GM10248 (cell line): ENCODE measurements around the gene SUGP1.
"Not testable (repeated sequence)": the region's sequence is repeated elsewhere in the genome, so short reads cannot be mapped to it uniquely, and the experiment has no call there.

Experiments
- CTCF ChIA-PET: fragments of 300-600 bp; sonication (Branson Sonifier 250); formaldehyde crosslinking; extraction: SDS; loops from one replicate; lab custom pipeline; 2021; ENCODE audit warnings: antibody characterized with exemption; lab: Yijun Ruan, JAX
- POLR2A ChIA-PET: fragments of 350-650 bp; sonication (Branson Sonifier 250); formaldehyde crosslinking; extraction: SDS; loops from one replicate; lab custom pipeline; 2020; ENCODE audit warnings: antibody characterized with exemption; lab: Yijun Ruan, JAX
- DNase-seq: peaks from one replicate; pipeline ENCODE4 v3.0.0; 2012; ENCODE audit errors: extremely low spot score
- TF ChIP-seq, protein P1 (sequence below): IDR thresholded peaks from 2 replicates; pipeline ENCODE4 v1.5.1; 2012; ENCODE audit warnings: mild to moderate bottlenecking, low read depth; ENCODE audit errors: extremely low read depth, missing control alignments, control extremely low read depth

SUGP1 gene

DNA sequence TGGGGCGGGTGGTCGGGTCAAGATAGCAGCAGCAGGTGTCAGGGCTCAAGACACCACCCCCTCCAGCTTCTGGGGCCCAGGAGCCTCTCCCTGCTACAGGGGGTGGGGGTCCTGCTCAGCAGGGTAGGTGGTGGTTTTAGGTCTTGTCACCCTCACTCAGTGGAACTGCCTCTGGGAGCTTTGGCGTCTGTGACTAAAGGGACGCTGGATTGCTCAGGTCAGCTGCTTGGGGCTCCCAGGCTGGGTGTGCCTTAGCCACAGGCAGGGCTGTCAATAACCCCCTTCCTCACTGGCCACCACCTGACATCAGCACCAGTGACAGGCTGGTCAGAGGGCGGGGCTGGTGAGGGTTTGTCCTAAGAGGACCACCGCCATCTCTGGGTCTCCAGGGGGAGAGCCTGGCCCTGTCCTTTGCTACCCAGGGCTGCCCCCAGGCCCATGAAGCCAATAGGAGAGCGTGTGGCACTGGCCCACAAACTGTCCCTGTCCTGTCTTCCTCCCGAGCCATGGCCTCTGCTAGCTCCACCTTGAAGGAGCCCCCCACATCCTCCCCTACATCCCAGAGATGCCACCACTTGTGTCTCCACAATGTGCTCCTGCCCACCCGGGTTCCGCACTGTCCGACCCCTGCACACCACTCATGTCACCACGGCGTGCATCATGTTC is 36.7 kb upstream of the SUGP1 start:
- POLR2A ChIA-PET, result no interaction called here
- CTCF ChIA-PET, result interaction anchor here (0.9 to 2.5 kb wide), 3 partner anchors 133 to 182 kb away, joined by 3 to 8 read pairs (median 3); no protein-coding TSS in a partner anchor
- DNase-seq, result no peak
- TF ChIP-seq, protein P1, sequence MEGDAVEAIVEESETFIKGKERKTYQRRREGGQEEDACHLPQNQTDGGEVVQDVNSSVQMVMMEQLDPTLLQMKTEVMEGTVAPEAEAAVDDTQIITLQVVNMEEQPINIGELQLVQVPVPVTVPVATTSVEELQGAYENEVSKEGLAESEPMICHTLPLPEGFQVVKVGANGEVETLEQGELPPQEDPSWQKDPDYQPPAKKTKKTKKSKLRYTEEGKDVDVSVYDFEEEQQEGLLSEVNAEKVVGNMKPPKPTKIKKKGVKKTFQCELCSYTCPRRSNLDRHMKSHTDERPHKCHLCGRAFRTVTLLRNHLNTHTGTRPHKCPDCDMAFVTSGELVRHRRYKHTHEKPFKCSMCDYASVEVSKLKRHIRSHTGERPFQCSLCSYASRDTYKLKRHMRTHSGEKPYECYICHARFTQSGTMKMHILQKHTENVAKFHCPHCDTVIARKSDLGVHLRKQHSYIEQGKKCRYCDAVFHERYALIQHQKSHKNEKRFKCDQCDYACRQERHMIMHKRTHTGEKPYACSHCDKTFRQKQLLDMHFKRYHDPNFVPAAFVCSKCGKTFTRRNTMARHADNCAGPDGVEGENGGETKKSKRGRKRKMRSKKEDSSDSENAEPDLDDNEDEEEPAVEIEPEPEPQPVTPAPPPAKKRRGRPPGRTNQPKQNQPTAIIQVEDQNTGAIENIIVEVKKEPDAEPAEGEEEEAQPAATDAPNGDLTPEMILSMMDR, result no peak

- POLR2A ChIA-PET, result interaction anchor here (0.6 kb wide), 1 partner anchor 23 kb away, joined by 3 read pairs; no protein-coding TSS in a partner anchor
- CTCF ChIA-PET, result interaction anchor here (0.9 kb wide), 1 partner anchor 134 kb away, joined by 3 read pairs; no protein-coding TSS in a partner anchor
- DNase-seq, result no peak
- TF ChIP-seq, protein P1, result no peak
These were observed 36.2 kb upstream of the SUGP1 start for GRCh38 chr19:19356500-19356899.

- CTCF ChIA-PET, result interaction anchor here (1.2 kb wide), 1 partner anchor 133 kb away, joined by 3 read pairs; no protein-coding TSS in a partner anchor
- POLR2A ChIA-PET, result no interaction called here
- TF ChIP-seq, protein P1, result no peak
- DNase-seq, result no peak
These were observed 35.4 kb upstream of the SUGP1 start for GRCh38 chr19:19355606-19356139.

DNA sequence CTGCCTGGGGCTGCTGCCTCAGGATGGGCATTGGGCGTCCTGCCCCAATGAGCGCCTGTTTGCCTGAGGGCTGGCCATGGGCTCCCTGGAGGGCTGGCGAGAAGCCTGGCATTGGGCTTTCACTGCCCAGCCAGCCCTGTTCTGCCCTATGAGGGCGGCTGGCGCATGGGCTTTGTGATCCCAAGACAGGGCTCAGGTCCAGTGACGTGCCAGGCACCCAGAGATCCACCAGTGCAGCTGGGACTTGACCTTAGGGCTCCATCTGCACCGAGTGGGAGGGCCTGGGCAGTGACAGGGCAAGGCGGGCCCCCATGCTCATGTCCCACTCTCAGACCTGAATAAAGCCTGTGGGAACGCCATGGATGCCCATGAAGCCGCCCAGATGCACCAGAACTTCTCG is 34.6 kb upstream of the SUGP1 start:
- CTCF ChIA-PET, result interaction anchor here (1.2 kb wide), 1 partner anchor 134 kb away, joined by 3 read pairs; no protein-coding TSS in a partner anchor
- POLR2A ChIA-PET, result no interaction called here
- no peak for DNase-seq
- TF ChIP-seq, protein P1, result no peak

DNA sequence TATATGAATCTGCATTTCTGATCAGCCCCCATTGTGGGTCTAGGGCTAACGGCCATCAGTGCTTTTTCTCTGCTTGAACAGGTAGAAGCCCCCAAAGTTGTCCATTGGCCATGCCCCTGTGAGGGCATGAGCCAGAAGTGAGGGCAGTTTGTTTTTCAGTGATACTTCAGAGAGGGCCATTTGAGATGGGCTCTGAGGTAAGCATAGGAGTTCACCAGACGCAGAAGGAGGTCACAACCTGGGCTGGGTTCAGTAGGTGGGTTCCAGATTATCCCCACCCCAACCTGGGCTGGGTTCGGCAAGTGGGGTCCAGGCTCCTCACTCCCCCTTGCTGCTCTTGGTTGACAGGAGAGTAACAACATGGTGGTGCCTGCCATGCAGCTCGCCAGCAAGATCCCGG is 33.7 kb upstream of the SUGP1 start:
- TF ChIP-seq, protein P1, result no peak
- no peak for DNase-seq
- ChIA-PET POLR2A (no interaction called here), CTCF (interaction anchor here (1.9 kb wide), 1 partner anchor 137 kb away, joined by 6 read pairs; no protein-coding TSS in a partner anchor)

DNA sequence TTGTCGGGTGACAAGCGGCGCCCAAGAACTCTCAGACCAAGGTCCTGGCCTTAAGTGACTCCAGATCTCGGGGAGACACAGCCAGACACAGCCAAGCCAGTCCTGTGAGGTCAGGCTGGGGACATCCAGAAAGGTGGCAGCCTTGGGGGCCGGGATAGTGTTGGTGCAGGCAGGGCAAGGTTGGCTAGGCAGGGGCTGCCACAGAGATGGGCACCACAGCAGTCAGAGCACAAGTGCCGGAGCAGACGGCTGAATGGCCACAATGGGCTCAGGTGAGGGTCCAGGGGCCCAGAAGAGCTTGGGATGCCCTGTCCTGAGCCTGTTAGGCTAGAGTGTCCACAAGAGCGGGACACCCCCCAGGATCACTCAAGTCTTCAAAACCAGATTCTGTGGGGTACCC is 32.5 kb upstream of the SUGP1 start:
- TF ChIP-seq, protein P1, result no peak
- DNase-seq, result no peak
- ChIA-PET POLR2A (no interaction called here), CTCF (interaction anchor here (0.9 to 2.3 kb wide), 4 partner anchors 8 to 138 kb away, joined by 3 to 8 read pairs (median 4); no protein-coding TSS in a partner anchor)

DNA sequence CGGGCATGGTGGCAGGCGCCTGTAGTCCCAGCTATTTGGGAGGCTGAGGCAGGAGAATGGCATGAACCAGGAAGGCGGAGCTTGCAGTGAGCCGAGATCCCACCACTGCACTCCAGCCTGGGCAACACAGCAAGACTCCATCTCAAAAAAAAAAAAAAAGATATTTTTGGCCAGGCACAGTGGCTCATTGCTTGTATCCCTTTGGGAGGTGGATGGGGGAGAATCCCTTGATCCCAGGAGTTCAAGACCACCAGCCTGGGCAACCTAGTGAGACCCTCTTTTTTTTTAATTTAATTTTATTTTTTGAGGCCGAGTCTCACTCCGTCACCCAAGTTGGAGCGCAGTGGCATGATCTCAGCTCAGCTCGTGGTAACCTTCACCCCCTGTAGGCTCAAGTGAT is 30.4 kb upstream of the SUGP1 start:
- POLR2A ChIA-PET, DNase-seq: not testable (repeated sequence)
- CTCF ChIA-PET, result interaction anchor here (2.0 to 2.3 kb wide), 2 partner anchors 11 to 140 kb away, joined by 4 to 8 read pairs; no protein-coding TSS in a partner anchor
